Fibroblast of pulmonary artery (primary cell): Measurements from ENCODE around the gene PRKCE.

Experiments
- DNase-seq: peaks from one replicate; pipeline ENCODE4 v3.0.0-alpha.2; 2010; ENCODE audit warnings: low read depth
- H3K4me3 ChIP-seq: replicated peaks from 2 replicates; pipeline ENCODE4 v1.5.1; 2011; ENCODE audit warnings: low read depth, mild to moderate bottlenecking, control low read depth, low read length, moderate library complexity
- TF ChIP-seq, protein P1 (sequence below): IDR thresholded peaks from 2 replicates; pipeline ENCODE4 v1.5.1; 2011; ENCODE audit warnings: mild to moderate bottlenecking, control low read depth, low read length, inconsistent platforms; ENCODE audit errors: missing control alignments

PRKCE gene

DNA sequence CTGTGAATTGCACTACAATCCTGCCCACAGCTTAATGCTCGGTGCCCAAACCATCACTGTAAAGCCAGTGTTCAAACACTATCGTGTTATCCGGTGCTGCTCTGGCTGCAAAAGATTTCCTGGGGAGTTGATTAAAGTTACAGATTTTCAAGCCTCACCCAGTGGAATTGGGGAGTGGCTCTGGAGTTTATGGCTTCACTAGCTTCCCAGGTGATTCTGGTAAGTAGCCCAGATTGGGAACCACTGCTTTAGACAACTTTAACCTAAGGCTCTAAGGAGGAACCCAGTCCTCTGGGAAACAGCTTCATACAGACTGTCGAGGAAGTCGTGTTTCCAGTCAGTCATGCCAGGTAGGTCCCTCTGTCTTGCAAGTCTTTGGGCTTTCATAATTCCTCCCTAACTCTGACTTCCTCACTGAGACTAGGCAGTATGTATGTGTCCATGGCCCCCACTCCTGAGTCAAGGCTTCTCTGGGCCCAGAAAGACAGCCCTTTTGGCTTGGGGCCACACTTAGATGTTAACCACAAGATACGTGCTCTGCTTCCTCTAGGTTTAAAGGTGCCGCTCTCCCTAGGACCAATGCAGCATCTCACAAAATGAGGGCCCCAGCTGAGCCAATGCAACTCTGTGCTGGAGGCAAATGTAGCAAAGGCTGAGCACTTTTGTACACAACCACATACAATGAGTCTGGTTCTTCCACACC, 299.7 kb downstream of the PRKCE start:
- TF ChIP-seq, protein P1, sequence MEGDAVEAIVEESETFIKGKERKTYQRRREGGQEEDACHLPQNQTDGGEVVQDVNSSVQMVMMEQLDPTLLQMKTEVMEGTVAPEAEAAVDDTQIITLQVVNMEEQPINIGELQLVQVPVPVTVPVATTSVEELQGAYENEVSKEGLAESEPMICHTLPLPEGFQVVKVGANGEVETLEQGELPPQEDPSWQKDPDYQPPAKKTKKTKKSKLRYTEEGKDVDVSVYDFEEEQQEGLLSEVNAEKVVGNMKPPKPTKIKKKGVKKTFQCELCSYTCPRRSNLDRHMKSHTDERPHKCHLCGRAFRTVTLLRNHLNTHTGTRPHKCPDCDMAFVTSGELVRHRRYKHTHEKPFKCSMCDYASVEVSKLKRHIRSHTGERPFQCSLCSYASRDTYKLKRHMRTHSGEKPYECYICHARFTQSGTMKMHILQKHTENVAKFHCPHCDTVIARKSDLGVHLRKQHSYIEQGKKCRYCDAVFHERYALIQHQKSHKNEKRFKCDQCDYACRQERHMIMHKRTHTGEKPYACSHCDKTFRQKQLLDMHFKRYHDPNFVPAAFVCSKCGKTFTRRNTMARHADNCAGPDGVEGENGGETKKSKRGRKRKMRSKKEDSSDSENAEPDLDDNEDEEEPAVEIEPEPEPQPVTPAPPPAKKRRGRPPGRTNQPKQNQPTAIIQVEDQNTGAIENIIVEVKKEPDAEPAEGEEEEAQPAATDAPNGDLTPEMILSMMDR, result no peak
- DNase-seq, result no peak
- H3K4me3 ChIP-seq, result no peak overlapping the region

DNA sequence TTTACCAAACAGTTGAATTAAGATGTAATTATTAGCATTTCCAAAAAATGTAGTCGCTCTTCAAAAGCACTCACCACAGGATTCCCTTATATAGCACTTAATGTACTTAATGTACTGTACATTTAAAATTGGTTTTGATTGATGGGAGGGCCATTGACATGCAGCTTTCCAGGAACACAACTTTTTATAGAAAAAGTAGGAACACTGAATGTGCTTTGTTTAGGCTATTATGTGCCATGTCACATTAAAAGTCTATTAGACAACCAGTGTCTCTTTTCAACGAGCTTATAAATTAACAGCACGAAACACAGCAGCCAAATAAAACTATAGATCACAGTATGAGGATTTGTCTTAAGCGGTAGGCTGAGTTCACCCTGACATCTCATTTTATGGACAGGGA, 301.1 kb downstream of the PRKCE start:
- no peak overlapping the region for H3K4me3 ChIP-seq
- TF ChIP-seq, protein P1, result no peak
- DNase-seq, result no peak

DNA sequence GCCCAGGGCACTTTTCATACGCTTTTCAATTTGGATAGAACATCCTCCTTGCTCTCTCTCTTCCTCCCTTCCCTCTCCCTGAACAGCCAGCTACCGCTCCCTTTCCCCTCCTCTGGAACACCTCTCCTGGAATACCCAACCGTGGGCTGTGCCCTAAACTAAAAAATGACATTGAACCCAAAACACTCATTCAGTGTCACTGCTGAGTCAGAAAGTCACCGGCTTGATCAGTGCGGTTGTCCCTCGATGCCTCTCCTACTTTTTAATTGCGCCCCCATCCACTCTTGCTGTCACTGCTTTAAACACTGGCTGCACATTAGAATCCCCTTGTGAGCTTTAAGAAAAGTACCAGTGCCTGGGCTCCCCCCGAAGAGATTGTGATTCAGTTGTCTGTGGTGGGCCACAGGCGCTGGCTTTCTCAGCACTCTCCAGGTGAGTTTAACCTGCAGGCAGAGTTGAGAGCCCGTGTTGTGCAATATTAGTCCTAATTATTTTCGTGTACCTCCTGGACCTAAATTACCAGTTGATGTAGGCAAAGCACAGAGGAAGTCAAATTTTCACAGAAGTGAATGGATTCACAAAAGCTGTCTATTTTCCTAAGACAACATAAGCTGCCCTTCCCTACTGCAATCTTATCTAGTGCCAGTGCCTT, 302.0 kb downstream of the PRKCE start:
- no peak overlapping the region for H3K4me3 ChIP-seq
- TF ChIP-seq, protein P1, result no peak
- no peak for DNase-seq

DNA sequence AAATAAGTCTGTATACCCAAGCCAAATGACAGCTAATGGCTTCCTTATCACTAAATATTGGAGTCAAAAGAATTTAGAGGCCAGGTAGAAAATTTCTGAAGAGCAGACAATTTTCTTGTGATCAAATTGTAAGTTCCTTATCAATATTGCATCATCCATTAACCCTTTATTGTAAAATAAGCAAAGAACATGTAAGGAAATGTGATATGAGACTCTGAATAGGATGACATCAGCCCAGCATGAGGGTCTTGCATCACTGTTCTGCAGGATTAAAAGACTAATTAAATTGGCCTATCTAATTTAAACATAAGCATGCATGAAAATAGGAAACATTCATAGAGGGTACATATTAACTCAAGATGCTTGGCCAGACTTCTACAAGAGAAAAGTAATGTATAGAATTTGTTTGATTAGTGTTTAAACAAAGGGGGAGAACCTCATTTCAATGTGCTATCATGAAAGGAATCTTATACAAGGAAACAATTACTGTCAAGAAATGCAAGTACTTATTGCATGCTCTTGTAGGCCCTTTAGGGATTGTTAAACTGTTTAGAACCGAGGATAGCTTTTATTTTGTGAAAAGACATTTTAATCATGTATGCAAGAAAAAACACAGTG, 302.9 kb downstream of the PRKCE start:
- H3K4me3 ChIP-seq, result no peak overlapping the region
- TF ChIP-seq, protein P1, result no peak

DNA sequence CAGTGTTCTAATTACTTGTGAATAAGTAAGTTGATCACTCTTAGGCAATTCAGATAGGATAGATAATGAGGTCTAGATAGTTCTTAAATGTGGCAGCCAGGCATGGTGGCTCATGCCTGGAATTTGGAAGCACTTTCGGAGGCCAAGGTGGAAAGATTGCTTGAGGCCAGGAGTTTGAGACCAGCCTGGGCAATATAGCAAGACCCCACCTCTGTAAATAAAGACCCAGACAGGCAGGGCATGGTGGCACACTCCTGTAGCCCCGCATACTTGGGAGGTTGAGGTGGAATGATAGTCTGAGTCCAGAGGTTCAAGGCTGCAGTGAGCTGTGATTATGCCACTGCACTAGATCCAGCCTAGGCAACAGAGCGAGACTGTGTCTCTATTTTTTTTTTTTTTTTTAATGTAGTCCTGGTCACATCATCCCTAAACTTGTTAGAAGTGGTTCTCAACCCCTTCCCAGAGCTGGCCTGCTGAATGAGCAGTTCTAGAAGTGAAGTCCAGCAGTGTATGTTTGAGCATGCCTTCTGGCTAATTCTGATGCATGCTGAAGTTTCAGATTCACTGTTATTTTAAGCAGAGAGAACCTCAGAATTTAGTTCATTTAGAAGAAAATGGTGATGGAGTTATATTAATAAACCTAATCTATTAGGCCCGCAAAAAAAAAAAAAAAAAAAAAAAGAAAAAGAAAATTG, 306.2 kb downstream of the PRKCE start:
- DNase-seq, result no peak
- TF ChIP-seq, protein P1, result no peak
- H3K4me3 ChIP-seq, result no peak overlapping the region

More for the DNA sequence above, 302.9 kb downstream of the PRKCE start:
- DNase-seq, result no peak

DNA sequence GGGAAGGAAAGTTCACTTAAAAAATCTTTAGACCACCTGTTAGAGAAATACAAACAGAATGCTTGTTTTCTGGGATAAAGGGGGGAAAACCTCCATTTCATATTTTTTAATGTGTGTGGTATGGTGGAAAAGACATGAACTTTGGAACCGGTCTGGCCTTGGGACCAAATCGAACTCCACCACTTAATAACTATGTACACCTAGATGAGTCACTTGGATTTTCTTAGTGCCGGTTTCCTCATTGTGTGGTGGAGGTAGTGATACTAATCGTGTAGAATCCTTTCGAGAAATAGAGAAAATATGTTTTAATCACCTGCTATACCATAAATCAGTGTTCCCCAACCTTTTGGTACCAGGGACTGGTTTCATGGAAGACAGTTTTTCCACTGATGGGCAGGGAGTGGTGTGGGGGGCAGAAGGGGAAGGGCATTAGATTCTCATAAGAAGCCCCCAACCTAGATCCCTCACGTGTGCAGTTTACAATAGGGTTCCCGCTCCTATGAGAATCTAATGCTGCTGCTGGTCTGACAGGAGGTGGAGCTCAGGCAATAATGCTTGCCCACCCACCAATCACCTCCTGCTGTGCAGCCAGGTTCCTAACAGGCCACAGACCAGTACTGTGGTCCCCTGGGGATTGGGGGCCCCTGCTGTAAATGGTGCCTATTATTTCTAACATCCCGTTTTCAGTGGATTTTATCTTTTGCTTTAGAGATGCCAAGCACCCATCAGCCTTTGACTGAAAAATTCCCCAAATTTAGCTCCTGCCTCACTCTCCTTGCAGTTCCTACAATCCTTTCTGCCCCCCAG, 308.8 kb downstream of the PRKCE start:
- TF ChIP-seq, protein P1, result no peak
- no peak overlapping the region for H3K4me3 ChIP-seq
- no peak for DNase-seq
